H7 (cell line): ENCODE measurements around the gene ECHDC1. TPM values are rescaled to one million over a fixed set of nuclear protein-coding genes. Genes with fewer than 3 reads are reported as not detected.
"Not testable (repeated sequence)": the region's sequence is repeated elsewhere in the genome, so short reads cannot be mapped to it uniquely, and the experiment has no call there.

Source experiments
- DNase-seq: peaks from one replicate; pipeline ENCODE4 v3.0.0; 2012
- H3K27me3 ChIP-seq: 2 replicates; pipeline ENCODE4 v1.6.0; 2011; ENCODE audit warnings: mild to moderate bottlenecking, low read length; ENCODE audit not compliant: control insufficient read depth, insufficient read depth
- H3K36me3 ChIP-seq: replicated peaks from 2 replicates; pipeline ENCODE4 v1.5.1; 2011; ENCODE audit warnings: low read length; ENCODE audit not compliant: control insufficient read depth, insufficient read depth
- H3K4me3 ChIP-seq: 2 replicates; pipeline ENCODE4 v1.5.1; 2011; ENCODE audit warnings: low read depth, mild to moderate bottlenecking, control low read depth, low read length, moderate library complexity; ENCODE audit not compliant: insufficient read depth
- total RNA-seq: library from RNA; depleted of rRNA; stranded (reverse); fragments of >200 nt; shearing (Covaris generic); gene quantifications from 2 replicates; pipeline ENCODE4 v1.2.3, GENCODE V29; 2014

The ECHDC1 gene
- total RNA-seq, 1 experiment from 2014 or later, result 48.8 TPM

GRCh38 chr6:127349980-127350379 is 6.6 kb upstream of the ECHDC1 start:
- H3K4me3 ChIP-seq, result no peak overlapping the region
- H3K36me3 ChIP-seq, result no peaks in the 10 kb centered on the region
- DNase-seq, result no peak

GRCh38 chr6:127348028-127348661 is 4.7 kb upstream of the ECHDC1 start:
- H3K4me3 ChIP-seq, result no peak overlapping the region
- no peaks in the 10 kb centered on the region for H3K27me3 ChIP-seq
- no peak for DNase-seq
- H3K36me3 ChIP-seq, result no peaks in the 10 kb centered on the region

More at GRCh38 chr6:127349980-127350379, 6.6 kb upstream of the ECHDC1 start:
- no peaks in the 10 kb centered on the region for H3K27me3 ChIP-seq

- Histone ChIP-seq H3K27me3 (no peaks in the 10 kb centered on the region), H3K4me3 (no peak overlapping the region), H3K36me3 (no peaks in the 10 kb centered on the region)
- no peak for DNase-seq
Observed at GRCh38 chr6:127347178-127347577, 3.8 kb upstream of the ECHDC1 start.

GRCh38 chr6:127345521-127345920 is 2.1 kb upstream of the ECHDC1 start:
- no peak for DNase-seq
- Histone ChIP-seq H3K4me3 (no peak overlapping the region), H3K27me3 (no peaks in the 10 kb centered on the region), H3K36me3 (no peaks in the 10 kb centered on the region)

GRCh38 chr6:127343809-127344659 is 625 bp upstream of the ECHDC1 start:
- Histone ChIP-seq H3K4me3 (peak overlapping the region; percentile 95), H3K27me3 (no peaks in the 10 kb centered on the region), H3K36me3 (no peaks in the 10 kb centered on the region)
- DNase-seq, result peak; percentile 11

GRCh38 chr6:127342296-127342945 is 988 bp downstream of the ECHDC1 start:
- Histone ChIP-seq H3K27me3 (no peaks in the 10 kb centered on the region), H3K4me3 (peak overlapping the region; percentile 95), H3K36me3 (no peaks in the 10 kb centered on the region)
- peak; percentile 33 for DNase-seq

- H3K36me3 ChIP-seq, result no peaks in the 10 kb centered on the region
- no peaks in the 10 kb centered on the region for H3K27me3 ChIP-seq
- DNase-seq, result no peak
Observed at GRCh38 chr6:127341471-127342202, 1.8 kb downstream of the ECHDC1 start.

GRCh38 chr6:127340171-127340570 is 3.2 kb downstream of the ECHDC1 start:
- no peaks in the 10 kb centered on the region for H3K27me3 ChIP-seq
- no peaks in the 10 kb centered on the region for H3K36me3 ChIP-seq
- H3K4me3 ChIP-seq, result no peak overlapping the region
- DNase-seq, result no peak

More at GRCh38 chr6:127341471-127342202, 1.8 kb downstream of the ECHDC1 start:
- peak overlapping the region; percentile 95 for H3K4me3 ChIP-seq

GRCh38 chr6:127338936-127339335 is 4.5 kb downstream of the ECHDC1 start:
- H3K4me3 ChIP-seq, result no peak overlapping the region
- H3K27me3 ChIP-seq, result no peaks in the 10 kb centered on the region
- no peaks in the 10 kb centered on the region for H3K36me3 ChIP-seq
- DNase-seq, result no peak

GRCh38 chr6:127332383-127332961 is 10.9 kb downstream of the ECHDC1 start:
- H3K27me3 ChIP-seq, result no peaks in the 10 kb centered on the region
- no peak for DNase-seq
- H3K36me3 ChIP-seq, result no peaks in the 10 kb centered on the region; the same call in 1 of the 2 replicates
- H3K4me3 ChIP-seq, result no peak overlapping the region

- not testable (repeated sequence) for DNase-seq, H3K27me3 ChIP-seq, H3K36me3 ChIP-seq, H3K4me3 ChIP-seq
Observed at GRCh38 chr6:127331256-127331655, 12.2 kb downstream of the ECHDC1 start.

GRCh38 chr6:127328043-127328609 is 15.3 kb downstream of the ECHDC1 start:
- Histone ChIP-seq H3K4me3 (no peak overlapping the region), H3K36me3 (peaks cover 5% of the 10 kb centered on the region), H3K27me3 (no peaks in the 10 kb centered on the region)
- DNase-seq, result no peak

GRCh38 chr6:127319686-127320085 is 23.7 kb downstream of the ECHDC1 start:
- Histone ChIP-seq H3K4me3 (no peak overlapping the region), H3K36me3 (peaks cover 3% of the 10 kb centered on the region), H3K27me3 (no peaks in the 10 kb centered on the region)
- no peak for DNase-seq
